ENCODE data around the gene ZNF500. TPM values are rescaled to one million over a fixed set of nuclear protein-coding genes. Genes with fewer than 3 reads are reported as not detected.

The ZNF500 gene
- total RNA-seq, 1 donor from 2014 or later = 6.9 TPM

GRCh38 chr16:4749700-4750257 lies 17.2 kb downstream of the ZNF500 start:
- H3K4me3 ChIP-seq (ENCODE audit: low read depth, low read length) = no peak overlapping the region
- DNase-seq (ENCODE audit: low read depth) = no peak
- TF ChIP-seq CTCF (conservative IDR thresholded peaks at IDR 0.05; ENCODE audit: low read depth, low read length) = no peak

GRCh38 chr16:4748682-4749411 lies 18.1 kb downstream of the ZNF500 start:
- no peak overlapping the region for H3K4me3 ChIP-seq (ENCODE audit: low read depth, low read length)
- no peak for DNase-seq (ENCODE audit: low read depth)
- no peak for TF ChIP-seq CTCF (conservative IDR thresholded peaks at IDR 0.05; ENCODE audit: low read depth, low read length)

- TF ChIP-seq CTCF (conservative IDR thresholded peaks at IDR 0.05; ENCODE audit: low read depth, low read length) = no peak
- no peak for DNase-seq (ENCODE audit: low read depth)
- no peak overlapping the region for H3K4me3 ChIP-seq (ENCODE audit: low read depth, low read length)
These were observed 18.9 kb downstream of the ZNF500 start for GRCh38 chr16:4747906-4748681.

- DNase-seq (ENCODE audit: low read depth) = no peak
- no peak overlapping the region for H3K4me3 ChIP-seq (ENCODE audit: low read depth, low read length)
- TF ChIP-seq CTCF (conservative IDR thresholded peaks at IDR 0.05; ENCODE audit: low read depth, low read length) = no peak
These were observed 19.9 kb downstream of the ZNF500 start for GRCh38 chr16:4746991-4747574.

GRCh38 chr16:4746215-4746614 lies 20.7 kb downstream of the ZNF500 start:
- TF ChIP-seq CTCF (conservative IDR thresholded peaks at IDR 0.05; ENCODE audit: low read depth, low read length) = no peak
- no peak for DNase-seq (ENCODE audit: low read depth)
- no peak overlapping the region for H3K4me3 ChIP-seq (ENCODE audit: low read depth, low read length)

- DNase-seq (ENCODE audit: low read depth) = no peak
- TF ChIP-seq CTCF (conservative IDR thresholded peaks at IDR 0.05; ENCODE audit: low read depth, low read length) = no peak
- no peak overlapping the region for H3K4me3 ChIP-seq (ENCODE audit: low read depth, low read length)
These were observed 21.7 kb downstream of the ZNF500 start for GRCh38 chr16:4745274-4745569.

All from epithelial cell of proximal tubule (primary cell).